ENCODE data around the gene LONP2. TPM values are rescaled to one million over a fixed set of nuclear protein-coding genes. Genes with fewer than 3 reads are reported as not detected.

LONP2 gene
- total and polyA plus RNA-seq, 2 experiments from 2014 or later, result 12.4 to 25.2 TPM

- H3K4me1 Mint-ChIP-seq, result no peaks in the 10 kb centered on the region
Observed at GRCh38 chr16:48215738-48216137, 28.4 kb upstream of the LONP2 start.

More at GRCh38 chr16:48215738-48216137, 28.4 kb upstream of the LONP2 start:
- peaks cover 4% of the 10 kb centered on the region for H3K27me3 Mint-ChIP-seq (ENCODE audit: insufficient read depth, low read depth, poor library complexity)
- H3K27me3 ChIP-seq (ENCODE audit: insufficient read depth), result no peaks in the 10 kb centered on the region
- H3K36me3 Mint-ChIP-seq (ENCODE audit: low read depth), result no peaks in the 10 kb centered on the region
- no peaks in the 10 kb centered on the region for H3K9me2 ChIP-seq (ENCODE audit: insufficient read depth)
- no peaks in the 10 kb centered on the region for H4K20me1 ChIP-seq (replicated peaks; ENCODE audit: insufficient read depth)
- no peak overlapping the region for H3K4me3 Mint-ChIP-seq
- ATAC-seq (no peak), DNase-seq (ENCODE audit: low spot score) (no peak)
- no peak overlapping the region for H3K4me3 ChIP-seq
- no peak overlapping the region for H2AFZ ChIP-seq
- H3K27ac Mint-ChIP-seq, result no peak overlapping the region
- H3K36me3 ChIP-seq (ENCODE audit: insufficient read depth), result no peaks in the 10 kb centered on the region
- H3K4me2 ChIP-seq, result no peak overlapping the region
- TF ChIP-seq ETS1 (IDR thresholded peaks at IDR 0.05) (no peak), CREB1 (CRISPR knock-in tag; IDR thresholded peaks at IDR 0.05; ENCODE audit: low read depth) (no peak), JUNB (IDR thresholded peaks at IDR 0.05; ENCODE audit: unreplicated experiment) (no peak), ZNF331 (CRISPR knock-in tag; IDR thresholded peaks at IDR 0.05; ENCODE audit: low read depth) (no peak), ZNF114 (CRISPR knock-in tag; IDR thresholded peaks at IDR 0.05) (no peak), STAT1 (IDR thresholded peaks at IDR 0.05; ENCODE audit: unreplicated experiment) (no peak), EZH2 (IDR thresholded peaks at IDR 0.05; ENCODE audit: low read depth, unreplicated experiment) (no peak), NANOG (IDR thresholded peaks at IDR 0.05; ENCODE audit: borderline replicate concordance) (no peak), POLR2AphosphoS5 (IDR thresholded peaks at IDR 0.05; ENCODE audit: low read depth) (no peak), REST (IDR thresholded peaks at IDR 0.05; ENCODE audit: unreplicated experiment) (no peak), EZH2phosphoT487 (IDR thresholded peaks at IDR 0.05; ENCODE audit: unreplicated experiment) (no peak), ZNF462 (CRISPR knock-in tag; IDR thresholded peaks at IDR 0.05) (no peak), CTCF (conservative IDR thresholded peaks at IDR 0.05; ENCODE audit: low read depth in 2 of 2) (no peak)
- H3K4me1 ChIP-seq (ENCODE audit: insufficient read depth), result no peaks in the 10 kb centered on the region
- no peak overlapping the region for H3K27ac ChIP-seq (ENCODE audit: low read depth)
- H3K9me3 Mint-ChIP-seq, result no peaks in the 10 kb centered on the region
- no peaks in the 10 kb centered on the region for H3F3A ChIP-seq (replicated peaks; ENCODE audit: low read depth)
- no peaks in the 10 kb centered on the region for H3K79me2 ChIP-seq (replicated peaks; ENCODE audit: insufficient read depth)

All from GM23338 (cell line).